ENCODE data around the gene MEOX1. TPM values are rescaled to one million over a fixed set of nuclear protein-coding genes. Genes with fewer than 3 reads are reported as not detected.

The MEOX1 gene
- total and polyA plus RNA-seq, 2 donors (not counting 1 experiment from before 2014, with no cell fraction given), result not detected

DNA sequence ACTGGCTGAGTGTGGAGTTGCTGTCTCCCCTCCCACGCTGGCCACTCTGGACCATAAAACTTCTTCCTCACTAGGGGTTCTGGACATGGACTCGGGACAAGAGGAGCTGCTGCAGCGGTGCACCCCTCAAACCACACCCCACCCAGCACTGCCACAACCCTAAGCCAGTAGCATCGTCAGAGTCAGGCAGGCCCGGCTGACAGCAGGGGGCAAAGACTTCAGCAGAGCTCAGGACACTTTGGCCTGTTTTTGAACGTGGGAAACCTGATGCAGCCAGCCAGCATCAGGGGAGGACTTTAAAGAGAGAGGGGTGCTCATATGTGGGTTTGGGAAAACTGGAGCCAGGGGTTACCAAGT is 9.6 kb downstream of the MEOX1 start:
- 91% methylated on average over 6 of the region's 6 CpGs for WGBS (ENCODE audit: insufficient coverage)
- intact Hi-C loops (cut with micrococcal nuclease), result no loop called here
- H4K20me1 ChIP-seq (ENCODE audit: control insufficient read depth, insufficient read depth, low read length, poor library complexity, severe bottlenecking), result no peaks in the 10 kb centered on the region
- Mint-ChIP-seq H3K27me3 (peaks cover 19% of the 10 kb centered on the region), H3K4me1 (peaks cover 5% of the 10 kb centered on the region), H3K4me3 (no peak overlapping the region), H3K9me3 (ENCODE audit: insufficient read depth) (no peaks in the 10 kb centered on the region), H3K27ac (no peak overlapping the region)
- CTCF ChIA-PET, result interaction anchor here (0.7 to 1.5 kb wide), 2 partner anchors 76 to 81 kb away, joined by 3 read pairs; no protein-coding TSS in a partner anchor
- H3K27ac ChIP-seq (ENCODE audit: low read length in 2 of 2), result no peak overlapping the region
- H3K27me3 ChIP-seq (replicated peaks in 1 of 4; ENCODE audit: control extremely low read depth in 1 of 4, control insufficient read depth in 3 of 4, insufficient read depth in 4 of 4, low read length in 3 of 4), result peaks cover 0 to 5% (median 3%) of the 10 kb centered on the region in 4 experiments
- H3K36me3 ChIP-seq (replicated peaks in 1 of 2; ENCODE audit: control extremely low read depth in 1 of 2, control insufficient read depth in 1 of 2, extremely low read depth in 1 of 2, insufficient read depth in 2 of 2, low read length in 1 of 2), result no peaks in the 10 kb centered on the region
- no peak overlapping the region for H3K4me3 ChIP-seq (ENCODE audit: control extremely low read depth in 1 of 5, extremely low read depth in 1 of 5, insufficient read depth in 1 of 5, low read depth in 2 of 5, low read length in 4 of 5)
- no peak overlapping the region for H3K9ac ChIP-seq (ENCODE audit: low read length)
- no peaks in the 10 kb centered on the region for H3K79me2 ChIP-seq (ENCODE audit: control insufficient read depth, insufficient read depth, low read length)
- H3K9me3 ChIP-seq (ENCODE audit: control extremely low read depth in 1 of 3, control insufficient read depth in 2 of 3, insufficient read depth in 1 of 3, low read length in 2 of 3), result no peaks in the 10 kb centered on the region
- DNase-seq, result no peak
- TF ChIP-seq EZH2 (IDR thresholded peaks at IDR 0.05; ENCODE audit: borderline replicate concordance, insufficient read depth, low read depth, low read length, poor library complexity, severe bottlenecking), result no peak
- TF ChIP-seq, protein P1, sequence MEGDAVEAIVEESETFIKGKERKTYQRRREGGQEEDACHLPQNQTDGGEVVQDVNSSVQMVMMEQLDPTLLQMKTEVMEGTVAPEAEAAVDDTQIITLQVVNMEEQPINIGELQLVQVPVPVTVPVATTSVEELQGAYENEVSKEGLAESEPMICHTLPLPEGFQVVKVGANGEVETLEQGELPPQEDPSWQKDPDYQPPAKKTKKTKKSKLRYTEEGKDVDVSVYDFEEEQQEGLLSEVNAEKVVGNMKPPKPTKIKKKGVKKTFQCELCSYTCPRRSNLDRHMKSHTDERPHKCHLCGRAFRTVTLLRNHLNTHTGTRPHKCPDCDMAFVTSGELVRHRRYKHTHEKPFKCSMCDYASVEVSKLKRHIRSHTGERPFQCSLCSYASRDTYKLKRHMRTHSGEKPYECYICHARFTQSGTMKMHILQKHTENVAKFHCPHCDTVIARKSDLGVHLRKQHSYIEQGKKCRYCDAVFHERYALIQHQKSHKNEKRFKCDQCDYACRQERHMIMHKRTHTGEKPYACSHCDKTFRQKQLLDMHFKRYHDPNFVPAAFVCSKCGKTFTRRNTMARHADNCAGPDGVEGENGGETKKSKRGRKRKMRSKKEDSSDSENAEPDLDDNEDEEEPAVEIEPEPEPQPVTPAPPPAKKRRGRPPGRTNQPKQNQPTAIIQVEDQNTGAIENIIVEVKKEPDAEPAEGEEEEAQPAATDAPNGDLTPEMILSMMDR (IDR thresholded peaks at IDR 0.05), result no peak
- no peak for ATAC-seq (ENCODE audit: low read depth)
- H3K4me1 ChIP-seq (ENCODE audit: control insufficient read depth in 2 of 2, insufficient read depth in 2 of 2, low read length in 2 of 2), result no peaks in the 10 kb centered on the region
- POLR2A ChIA-PET, result no interaction called here
- no peak overlapping the region for H2AFZ ChIP-seq (ENCODE audit: insufficient read depth, low read depth, low read length, poor library complexity, severe bottlenecking)
- no peak overlapping the region for H3K4me2 ChIP-seq (replicated peaks; ENCODE audit: low read depth, low read length, poor library complexity, severe bottlenecking)

DNA sequence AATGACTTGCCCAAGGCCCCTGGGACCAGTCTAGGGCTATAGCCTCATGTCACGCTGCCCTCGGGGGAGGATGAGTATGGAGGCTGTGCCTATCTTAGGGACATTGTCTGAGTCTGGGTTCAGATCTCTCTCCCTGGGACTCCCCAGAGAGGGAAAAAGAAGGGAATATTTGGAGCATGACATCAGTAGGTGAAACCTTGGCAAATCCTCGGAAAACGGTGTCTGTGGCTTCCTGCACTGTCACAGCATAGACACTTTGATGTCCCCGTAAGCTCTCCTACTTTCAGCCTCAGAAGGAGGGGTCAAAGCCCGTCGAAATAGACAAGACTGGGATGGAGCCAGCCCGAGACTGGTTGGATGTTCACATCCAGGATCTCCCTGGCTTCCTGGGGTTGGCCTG is 11.3 kb downstream of the MEOX1 start:
- H3K79me2 ChIP-seq (ENCODE audit: control insufficient read depth, insufficient read depth, low read length), result no peaks in the 10 kb centered on the region
- peaks cover 0 to 17% (median 4%) of the 10 kb centered on the region in 4 experiments for H3K27me3 ChIP-seq (replicated peaks in 1 of 4; ENCODE audit: control extremely low read depth in 1 of 4, control insufficient read depth in 3 of 4, insufficient read depth in 4 of 4, low read length in 3 of 4)
- ChIA-PET CTCF (interaction anchor here (0.8 to 1.4 kb wide), 2 partner anchors 72 to 74 kb away, joined by 3 to 4 read pairs; no protein-coding TSS in a partner anchor), POLR2A (no interaction called here)
- no peak overlapping the region for H2AFZ ChIP-seq (ENCODE audit: insufficient read depth, low read depth, low read length, poor library complexity, severe bottlenecking)
- 91% methylated on average over 8 of the region's 8 CpGs for WGBS (ENCODE audit: insufficient coverage)
- no peaks in the 10 kb centered on the region for H3K36me3 ChIP-seq (replicated peaks in 1 of 2; ENCODE audit: control extremely low read depth in 1 of 2, control insufficient read depth in 1 of 2, extremely low read depth in 1 of 2, insufficient read depth in 2 of 2, low read length in 1 of 2)
- ATAC-seq (ENCODE audit: low read depth) (no peak), DNase-seq (no peak)
- no peaks in the 10 kb centered on the region for H4K20me1 ChIP-seq (ENCODE audit: control insufficient read depth, insufficient read depth, low read length, poor library complexity, severe bottlenecking)
- H3K4me1 ChIP-seq (ENCODE audit: control insufficient read depth in 2 of 2, insufficient read depth in 2 of 2, low read length in 2 of 2), result peaks cover 0 to 7% of the 10 kb centered on the region in 2 donors
- no peak overlapping the region for H3K27ac ChIP-seq (ENCODE audit: low read length in 2 of 2)
- peaks cover 0 to 2% (median 0%) of the 10 kb centered on the region in 3 donors for H3K9me3 ChIP-seq (ENCODE audit: control extremely low read depth in 1 of 3, control insufficient read depth in 2 of 3, insufficient read depth in 1 of 3, low read length in 2 of 3)
- no peaks in the 10 kb centered on the region for H3K9me3 Mint-ChIP-seq (ENCODE audit: insufficient read depth)
- TF ChIP-seq, protein P1 (IDR thresholded peaks at IDR 0.05), result no peak
- TF ChIP-seq EZH2 (IDR thresholded peaks at IDR 0.05; ENCODE audit: borderline replicate concordance, insufficient read depth, low read depth, low read length, poor library complexity, severe bottlenecking), result no peak
- H3K4me3 Mint-ChIP-seq, result no peak overlapping the region
- H3K4me1 Mint-ChIP-seq, result peaks cover 2% of the 10 kb centered on the region
- no peak overlapping the region for H3K27ac Mint-ChIP-seq
- intact Hi-C loops (cut with micrococcal nuclease), result no loop called here
- no peak overlapping the region for H3K4me3 ChIP-seq (ENCODE audit: control extremely low read depth in 1 of 5, extremely low read depth in 1 of 5, insufficient read depth in 1 of 5, low read depth in 2 of 5, low read length in 4 of 5)
- peaks cover 22% of the 10 kb centered on the region for H3K27me3 Mint-ChIP-seq
- H3K9ac ChIP-seq (ENCODE audit: low read length), result no peak overlapping the region
- H3K4me2 ChIP-seq (replicated peaks; ENCODE audit: low read depth, low read length, poor library complexity, severe bottlenecking), result no peak overlapping the region
